HG02970 (cell line): ENCODE data around the gene WDPCP.
A peak's percentile ranks its signal among the peaks of the same experiment; 100 is the strongest.
"Not testable (repeated sequence)": the region's sequence is repeated elsewhere in the genome, so short reads cannot be mapped to it uniquely, and the experiment has no call there.

Experiments
- ATAC-seq: cut with Tn5 transposase; IDR thresholded peaks from one replicate; pipeline ENCODE4 v1.9.1; 2021; ENCODE audit warnings: mild to moderate bottlenecking, moderate library complexity, moderate number of reproducible peaks; ENCODE audit not compliant: unreplicated experiment, low FRiP score

Gene WDPCP

DNA sequence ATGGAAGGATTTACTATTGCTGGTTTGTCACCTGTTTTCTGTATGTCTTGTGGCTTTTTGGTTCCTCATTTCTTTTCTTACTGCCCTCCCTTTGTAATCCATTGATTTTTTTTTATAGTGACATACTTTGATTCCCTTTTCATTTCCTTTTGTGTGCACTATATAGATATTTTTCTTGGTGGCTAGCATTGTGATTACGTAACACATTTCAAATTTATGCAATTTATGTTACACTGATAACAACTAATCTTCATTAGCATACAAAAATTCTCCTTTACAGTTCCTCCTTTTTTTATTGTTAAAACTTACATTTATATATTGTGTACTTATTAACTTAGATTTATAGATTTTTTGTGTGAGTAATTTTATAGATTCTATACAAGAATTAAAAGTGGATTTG is 457.1 kb downstream of the WDPCP start:
- no peak for ATAC-seq

DNA sequence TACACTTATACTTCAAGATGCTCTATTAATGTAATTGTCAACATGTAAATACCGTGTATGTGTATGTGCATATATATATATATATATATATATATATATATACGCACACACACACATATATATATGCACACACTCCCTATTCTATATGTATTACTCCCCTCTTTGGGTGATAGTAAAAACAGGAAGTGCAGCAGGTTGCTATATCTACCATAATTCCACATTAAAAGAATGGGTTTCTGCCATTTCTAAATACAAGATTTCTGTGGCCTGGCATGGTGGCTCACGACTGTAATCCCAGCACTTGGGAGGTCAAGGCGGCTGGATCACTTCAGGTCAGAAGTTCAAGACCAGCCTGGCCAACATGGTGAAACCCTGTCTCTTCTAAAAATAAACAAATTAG is 460.7 kb downstream of the WDPCP start:
- no peak for ATAC-seq

- peak; percentile 72 for ATAC-seq
Observed at GRCh38 chr2:63124850-63125249, 463.4 kb downstream of the WDPCP start.

DNA sequence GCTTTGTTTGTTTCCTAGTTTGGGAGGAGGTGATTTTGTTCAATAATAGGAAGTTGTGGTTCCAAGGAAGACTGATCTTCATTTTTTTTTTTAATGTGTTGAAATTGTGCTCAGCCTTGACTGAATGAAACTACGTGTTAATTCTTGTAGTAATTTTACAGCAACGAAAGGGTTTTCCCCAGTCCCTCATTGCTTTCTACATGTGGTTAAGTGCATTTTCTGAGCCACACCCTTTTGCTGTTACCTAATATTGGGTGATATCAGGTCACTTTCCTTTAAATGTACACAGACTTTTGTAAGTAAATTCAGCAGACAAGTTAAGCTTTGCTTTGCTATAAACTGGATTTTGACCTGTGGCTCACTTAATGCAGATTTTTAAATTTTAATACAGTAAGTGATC is 464.1 kb downstream of the WDPCP start:
- peak; percentile 80 for ATAC-seq

GRCh38 chr2:63122921-63123320 is 465.4 kb downstream of the WDPCP start:
- no peak for ATAC-seq

DNA sequence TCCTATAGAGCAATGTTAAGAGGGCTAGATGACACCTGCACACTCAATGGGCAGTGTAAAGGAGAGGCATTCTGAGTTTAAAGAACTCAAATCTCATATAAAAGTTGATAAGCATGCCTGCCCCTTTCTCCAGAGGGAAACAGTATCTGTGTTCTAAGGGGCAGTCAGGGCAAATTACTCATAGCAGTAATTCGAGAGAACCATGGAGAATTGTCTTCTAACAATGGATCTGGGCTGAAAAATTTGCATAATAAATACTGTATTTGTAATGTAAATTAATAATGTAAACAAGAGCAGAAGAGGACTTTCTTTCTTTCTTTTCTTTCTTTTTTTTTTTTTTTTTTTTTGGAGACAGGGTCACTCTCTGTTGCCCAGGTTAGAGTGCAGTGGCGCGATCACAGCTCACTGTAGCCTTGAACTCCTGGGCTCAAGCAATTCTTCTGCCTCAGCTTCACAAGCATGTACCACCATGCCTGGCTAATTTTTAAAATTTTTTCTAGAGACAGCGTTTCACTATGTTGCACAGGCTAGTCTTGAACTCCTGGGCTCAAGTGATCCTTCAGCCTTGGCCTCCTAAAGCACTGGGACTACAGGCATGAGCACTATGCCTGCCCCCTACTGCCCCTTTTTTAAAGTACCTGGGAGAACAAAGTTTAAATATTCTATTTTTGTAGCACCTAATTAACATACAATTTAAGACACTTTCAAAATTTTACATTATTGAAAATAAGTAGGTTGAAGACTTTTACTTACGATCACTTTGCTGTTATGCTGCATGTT is 467.0 kb downstream of the WDPCP start:
- no peak for ATAC-seq

DNA sequence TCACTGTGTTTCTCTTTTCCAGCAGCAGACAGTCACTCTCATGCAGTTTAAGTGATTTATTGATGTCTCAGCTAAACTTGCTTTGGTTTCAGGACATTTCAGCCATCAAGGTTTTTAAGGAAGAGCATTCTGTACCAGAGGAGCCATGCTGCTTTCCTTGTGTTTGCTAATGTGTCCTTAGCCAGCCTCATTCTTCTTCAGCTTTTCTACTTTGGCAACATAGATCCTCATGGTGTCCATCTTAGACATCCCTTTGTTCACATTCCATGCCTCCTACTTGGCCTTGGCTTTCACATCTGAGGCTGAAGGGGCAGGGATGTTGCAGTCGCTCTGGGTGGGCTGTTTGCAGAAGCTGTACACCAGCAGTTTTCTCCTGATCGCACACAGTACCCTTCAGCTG is 469.5 kb downstream of the WDPCP start:
- no peak for ATAC-seq

- no peak for ATAC-seq
Observed at GRCh38 chr2:63104482-63104881, 483.8 kb downstream of the WDPCP start.

DNA sequence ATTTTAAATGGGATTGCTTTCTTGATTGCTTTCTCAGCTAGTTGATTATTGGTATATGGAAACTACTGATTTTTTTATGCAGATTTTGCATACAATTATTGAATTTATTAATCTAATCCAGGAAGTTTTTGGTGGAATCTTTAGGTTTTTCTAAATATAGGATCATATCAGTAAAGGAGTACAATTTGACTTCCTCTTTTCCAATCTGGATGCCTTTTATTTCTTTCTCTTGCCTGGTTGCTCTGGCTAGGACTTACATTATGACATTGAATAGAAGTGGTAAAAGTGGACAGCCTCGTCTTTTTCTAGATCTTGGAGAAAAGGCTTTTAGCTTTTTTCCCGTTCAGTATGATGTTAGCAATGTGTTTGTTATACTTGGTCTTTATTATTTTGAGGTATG is 486.3 kb downstream of the WDPCP start:
- ATAC-seq, result no peak

GRCh38 chr2:63099032-63099431 is 489.2 kb downstream of the WDPCP start:
- ATAC-seq, result no peak

- no peak for ATAC-seq
Observed at GRCh38 chr2:63096491-63096890, 491.8 kb downstream of the WDPCP start.

DNA sequence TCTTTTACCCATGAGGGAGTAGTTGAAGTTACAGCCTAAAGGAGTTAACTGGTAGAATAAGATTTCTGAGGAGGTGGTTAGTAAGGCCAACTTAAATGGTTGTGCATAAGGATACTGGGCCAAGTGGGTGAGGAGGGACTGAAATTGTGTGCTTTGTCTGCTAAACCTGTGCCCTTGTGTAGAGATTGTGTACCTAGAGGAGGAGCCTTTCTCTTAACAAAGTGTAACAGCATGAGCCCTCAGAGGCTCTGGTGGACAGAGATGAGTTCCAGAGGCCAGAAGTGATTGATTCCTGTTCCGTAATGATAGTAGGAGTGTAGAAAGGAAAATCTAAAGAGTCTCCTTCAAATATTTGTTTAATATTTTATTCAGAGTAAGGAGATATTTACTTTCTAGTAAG is 494.8 kb downstream of the WDPCP start:
- no peak for ATAC-seq

DNA sequence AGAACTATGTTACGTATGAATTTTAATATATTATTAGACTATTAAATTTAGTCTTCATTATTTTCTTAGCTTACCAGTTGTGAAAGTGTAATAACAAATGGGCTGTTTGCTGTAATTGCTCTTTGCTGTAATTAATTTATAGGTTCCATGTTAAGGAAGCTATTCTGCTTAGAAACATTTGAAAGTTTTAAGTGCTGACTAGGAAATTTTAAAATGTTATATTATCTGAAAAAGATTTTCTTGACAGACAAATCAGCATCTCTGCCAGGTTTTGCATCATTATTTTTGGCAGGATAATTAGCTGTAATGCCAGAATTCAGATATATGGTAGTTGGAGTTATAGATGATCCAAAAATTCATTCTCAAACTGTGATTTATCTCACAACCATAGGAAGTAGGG is 495.4 kb downstream of the WDPCP start:
- no peak for ATAC-seq

- no peak for ATAC-seq
Observed at GRCh38 chr2:63092401-63092800, 495.9 kb downstream of the WDPCP start.

GRCh38 chr2:63086687-63087086 is 501.6 kb downstream of the WDPCP start:
- no peak for ATAC-seq

GRCh38 chr2:63081404-63081803 is 506.9 kb downstream of the WDPCP start:
- ATAC-seq, result no peak

DNA sequence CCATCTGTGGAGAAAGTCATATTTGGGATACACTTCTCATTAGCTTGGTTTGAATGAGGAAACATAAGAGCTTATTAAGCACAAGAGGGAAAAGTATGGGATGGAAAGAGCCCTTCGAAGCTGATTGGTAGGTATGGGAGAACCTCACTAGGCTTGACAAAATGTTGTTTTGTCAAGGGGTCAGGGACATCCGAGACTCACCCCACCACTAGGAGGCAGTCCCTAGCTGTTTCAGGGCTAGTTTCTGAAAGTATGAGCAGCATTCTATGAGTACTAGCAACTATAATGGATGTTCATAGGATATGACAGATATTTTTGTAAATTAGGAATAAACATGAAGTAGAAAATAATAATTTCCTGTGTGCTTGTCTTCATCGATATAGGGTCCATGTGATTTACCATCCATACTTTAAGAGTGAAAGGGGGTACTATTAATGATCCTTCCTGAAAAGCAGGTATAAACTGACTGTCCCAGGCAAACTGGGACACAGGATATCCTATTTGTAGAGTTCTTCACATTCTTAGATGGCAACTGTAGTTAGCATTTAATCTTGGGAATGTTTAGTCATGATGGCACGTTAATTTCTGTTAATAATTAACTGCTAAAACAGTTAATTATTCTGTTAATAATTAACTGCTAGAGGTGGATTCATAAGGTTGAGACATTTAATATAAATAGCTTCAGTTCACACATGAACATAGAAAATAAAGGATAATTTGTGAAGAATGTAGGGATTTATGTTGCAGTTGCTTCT is 509.2 kb downstream of the WDPCP start:
- ATAC-seq, result no peak

- not testable (repeated sequence) for ATAC-seq
Observed at GRCh38 chr2:63074399-63074798, 513.9 kb downstream of the WDPCP start.

DNA sequence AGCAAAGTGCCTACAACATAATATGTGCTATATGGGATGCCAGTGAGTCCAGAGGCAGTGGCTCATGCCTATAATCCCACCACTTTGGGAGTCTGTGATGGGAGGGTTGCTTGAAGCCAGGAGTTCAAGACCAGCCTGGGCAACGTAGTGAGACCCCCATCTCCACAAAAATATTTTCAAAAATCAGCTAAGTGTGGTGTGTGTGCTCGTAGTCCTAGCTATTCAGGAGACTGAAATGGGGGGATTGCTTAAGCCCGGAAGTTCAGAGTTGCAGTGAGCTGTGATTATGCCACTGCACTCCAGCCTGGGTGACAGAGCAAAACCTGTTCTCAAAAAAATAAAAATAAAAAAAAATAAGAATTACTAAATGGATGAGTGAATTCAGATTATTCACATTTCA is 514.3 kb downstream of the WDPCP start:
- no peak for ATAC-seq

DNA sequence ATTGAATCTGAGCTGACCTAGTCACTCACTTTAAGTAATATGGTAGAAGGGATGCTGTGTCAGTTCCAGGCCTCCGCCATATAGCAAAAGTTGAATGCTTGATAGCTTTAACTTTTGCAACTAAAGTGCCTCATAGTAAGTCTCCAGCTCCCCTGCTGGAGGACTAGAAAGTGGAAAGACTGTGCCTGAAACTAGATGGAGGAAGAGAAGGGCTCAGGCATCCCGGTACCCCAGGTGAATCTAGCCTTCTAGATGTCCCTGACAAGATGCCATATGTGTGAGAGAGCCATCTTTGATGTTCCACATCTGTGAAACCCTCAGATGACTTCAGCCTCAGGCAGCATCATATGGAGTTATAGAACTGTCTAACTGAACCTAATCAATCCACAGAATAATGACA is 516.6 kb downstream of the WDPCP start:
- ATAC-seq, result no peak
